B cell (primary cell): Measurements from ENCODE around the gene ARSA. TPM values are rescaled to one million over a fixed set of nuclear protein-coding genes. Genes with fewer than 3 reads are reported as not detected.

Experiments used
- ATAC-seq: fragments of 200-7000 bp; cut with Tn5 transposase; one replicate; pipeline ENCODE4 v1.10.0; 2021; ENCODE audit warnings: low read depth, mild to moderate bottlenecking, moderate number of reproducible peaks, moderate library complexity
- CTCF ChIA-PET: fragments of 350-600 bp; sonication (Branson Sonifier 250); formaldehyde crosslinking; loops from one replicate; lab custom pipeline; 2021; ENCODE audit warnings: antibody characterized with exemption, inconsistent platforms; lab: Charles Lee
- POLR2A ChIA-PET: fragments of 350-600 bp; sonication (Branson Sonifier 250); formaldehyde crosslinking; loops from one replicate; lab custom pipeline; 2021; ENCODE audit warnings: antibody characterized with exemption; lab: Charles Lee
- DNase-seq: peaks from one replicate; pipeline ENCODE4 v3.0.0; 2013
- H2AFZ ChIP-seq: 2 replicates; pipeline ENCODE4 v1.6.1; 2012; ENCODE audit warnings: mild to moderate bottlenecking, low read depth, low read length; ENCODE audit not compliant: insufficient read depth, poor library complexity, severe bottlenecking
- H3K27ac ChIP-seq, 2 donors: 1 replicate in 1 of 2; 2 replicates in 1 of 2; pipeline ENCODE4 v1.5.1; 2012 to 2013; ENCODE audit warnings: low read length in 2 of 2, mild to moderate bottlenecking in 2 of 2, moderate library complexity in 1 of 2
- H3K27me3 ChIP-seq, 4 experiments: fragments of 200-600 bp in 1 of 4; sonication (generic) in 1 of 4; replicated peaks in 1 of 4; 1 replicate in 2 of 4; 2 replicates in 2 of 4; pipeline versions ENCODE4 v1.6.1 to v1.7.0; 2013 to 2016; ENCODE audit warnings: low read length in 3 of 4, mild to moderate bottlenecking in 2 of 4, mixed read lengths in 1 of 4, moderate library complexity in 1 of 4; ENCODE audit not compliant: insufficient read depth in 4 of 4, control insufficient read depth in 3 of 4; ENCODE audit errors: control extremely low read depth in 1 of 4
- H3K36me3 ChIP-seq, 2 experiments: replicated peaks in 1 of 2; 1 replicate in 1 of 2; 2 replicates in 1 of 2; pipeline versions ENCODE4 v1.6.1 to v1.7.1; 2013; ENCODE audit warnings: low read length in 1 of 2; ENCODE audit not compliant: insufficient read depth in 2 of 2, control insufficient read depth in 1 of 2; ENCODE audit errors: control extremely low read depth in 1 of 2, extremely low read depth in 1 of 2
- H3K4me1 ChIP-seq, 2 donors: fragments of 200-600 bp in 1 of 2; sonication (generic) in 1 of 2; 1 replicate in 1 of 2; 2 replicates in 1 of 2; pipeline versions ENCODE4 v1.5.1 to v1.6.1; 2013 to 2017; ENCODE audit warnings: low read length in 2 of 2; ENCODE audit not compliant: control insufficient read depth in 2 of 2, insufficient read depth in 2 of 2
- H3K4me2 ChIP-seq: replicated peaks from 2 replicates; pipeline ENCODE3; 2012; ENCODE audit warnings: mild to moderate bottlenecking, low read depth, low read length; ENCODE audit not compliant: poor library complexity, severe bottlenecking
- H3K4me3 ChIP-seq, 5 experiments: fragments of 200-600 bp in 1 of 5; sonication (generic) in 1 of 5; 1 replicate in 3 of 5; 2 replicates in 2 of 5; pipeline versions ENCODE4 v1.5.1 to v1.7.0; 2011 to 2016; ENCODE audit warnings: low read length in 4 of 5, mild to moderate bottlenecking in 4 of 5, low read depth in 2 of 5, control low read depth in 1 of 5, moderate library complexity in 1 of 5; ENCODE audit not compliant: insufficient read depth in 1 of 5; ENCODE audit errors: control extremely low read depth in 1 of 5, extremely low read depth in 1 of 5
- H3K79me2 ChIP-seq: fragments of 200-600 bp; sonication (generic); one replicate; pipeline ENCODE4 v1.6.0; 2016; ENCODE audit warnings: low read length; ENCODE audit not compliant: control insufficient read depth, insufficient read depth
- H3K9ac ChIP-seq: fragments of 200-600 bp; sonication (generic); 2 replicates; pipeline ENCODE4 v1.6.1; 2017; ENCODE audit warnings: mild to moderate bottlenecking, low read length, moderate library complexity
- H3K9me3 ChIP-seq, 3 donors: one replicate each; pipeline versions ENCODE4 v1.6.1 to v1.7.1; 2013; ENCODE audit warnings: low read length in 2 of 3; ENCODE audit not compliant: control insufficient read depth in 2 of 3, insufficient read depth in 1 of 3; ENCODE audit errors: control extremely low read depth in 1 of 3
- H4K20me1 ChIP-seq: 2 replicates; pipeline ENCODE4 v1.6.0; 2012; ENCODE audit warnings: mild to moderate bottlenecking, low read length; ENCODE audit not compliant: insufficient read depth, control insufficient read depth, poor library complexity, severe bottlenecking
- H3K27ac Mint-ChIP-seq: one replicate; pipeline ENCODE4 v1.8.0; 2021; ENCODE audit warnings: mixed read lengths
- H3K27me3 Mint-ChIP-seq: one replicate; pipeline ENCODE4 v1.8.0; 2021; ENCODE audit warnings: mixed read lengths
- H3K4me1 Mint-ChIP-seq: one replicate; pipeline ENCODE4 v1.8.0; 2021; ENCODE audit warnings: mixed read lengths
- H3K4me3 Mint-ChIP-seq: one replicate; pipeline ENCODE4 v1.8.0; 2021; ENCODE audit warnings: mixed read lengths
- H3K9me3 Mint-ChIP-seq: one replicate; pipeline ENCODE4 v1.8.0; 2022; ENCODE audit warnings: mixed read lengths; ENCODE audit not compliant: insufficient read depth
- EZH2 ChIP-seq: IDR thresholded peaks from 2 replicates; pipeline ENCODE4 v1.6.1; 2012; ENCODE audit warnings: borderline replicate concordance, low read depth, mild to moderate bottlenecking, moderate library complexity, low read length; ENCODE audit not compliant: insufficient read depth, poor library complexity, severe bottlenecking
- WGBS: methylation state at CpG from one replicate; pipeline ENCODE4 v1.1.5; 2013; ENCODE audit warnings: missing lambda C conversion rate; ENCODE audit not compliant: insufficient coverage; 5-methylcytosine and 5-hydroxymethylcytosine counted together
- intact Hi-C: fragments of 100-400 bp; cut with micrococcal nuclease; formaldehyde crosslinking; loops from one replicate; pipeline ENCODE4 v1.10.0; 2022
- polyA plus RNA-seq: library from polyadenylated mRNA; depleted of rRNA; stranded (reverse); fragments of >200 nt; gene quantifications from 2 replicates; pipeline ENCODE4 v1.2.3, GENCODE V29; 2012
- total RNA-seq, 2 donors: library from RNA; stranded (reverse); fragments of 120-200 nt in 1 of 2; gene quantifications; 1 replicate in 1 of 2; 2 replicates in 1 of 2; pipeline versions ENCODE4 v1.2.3 to v1.2.4, GENCODE V29; 2013 to 2022
- TF ChIP-seq, protein P1 (sequence below): fragments of 200-600 bp; IDR thresholded peaks from one replicate; pipeline ENCODE4 v1.8.0; 2022; ENCODE audit warnings: antibody characterized with exemption, mild to moderate bottlenecking

ARSA gene
- total and polyA plus RNA-seq, 2 donors (not counting 1 experiment from before 2014, with no cell fraction given): 82.0 to 128 TPM

DNA sequence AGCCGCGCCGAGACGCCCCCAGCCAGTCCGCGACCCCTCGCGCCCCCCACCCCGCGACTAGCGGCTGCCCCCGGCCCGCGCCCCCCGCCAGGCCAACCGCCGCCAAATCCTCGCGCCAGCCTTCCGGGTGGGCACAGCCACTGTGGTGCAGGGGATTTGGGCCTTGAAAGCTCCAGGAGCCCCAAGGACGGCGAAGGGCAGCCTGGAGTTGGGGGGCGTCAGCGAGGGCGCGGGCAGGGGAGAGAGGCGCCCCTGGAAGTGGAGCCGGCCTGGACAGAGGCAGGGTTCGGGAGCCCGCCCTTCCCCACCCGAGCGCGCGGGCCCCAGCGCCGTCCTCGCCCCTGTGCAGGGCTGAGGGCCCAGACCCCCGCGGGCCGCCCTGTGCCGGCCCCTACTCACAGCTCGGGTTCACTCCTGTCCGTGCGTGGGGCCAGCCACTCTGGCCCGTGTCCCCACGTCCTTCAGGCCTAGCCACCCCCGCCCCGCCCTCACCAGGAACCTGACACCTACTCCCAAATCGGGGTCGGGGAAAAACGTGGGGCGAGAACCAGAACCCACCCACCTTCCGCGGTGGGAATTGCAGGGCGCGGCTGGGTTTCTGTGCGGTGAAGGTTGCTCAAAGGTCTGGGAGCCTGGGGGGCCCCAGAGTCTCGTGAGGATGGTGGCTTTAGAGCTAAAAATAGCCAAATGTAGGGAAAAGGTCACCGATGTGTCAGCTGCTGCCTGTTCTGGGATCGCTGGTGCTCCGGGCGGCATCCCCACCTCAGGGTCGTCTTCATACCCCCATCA, 49.8 kb downstream of the ARSA start, which contains the start of gene CPT1B:
Gene CPT1B (minus strand): TSS at position 441 of the 789 bp plus-strand sequence. CDS start 512 bp downstream, outside the sequence.
- no peak within 1 kb of the TSS for H3K4me3 Mint-ChIP-seq
- ATAC-seq (no peak), DNase-seq (no peak)
- Histone ChIP-seq H3K27me3 (no peaks in the 10 kb centered on the region), H4K20me1 (peaks cover 25% of the 10 kb centered on the region), H3K9me3 (no peaks in the 10 kb centered on the region), H3K36me3 (peaks cover 0 to 21% of the 10 kb centered on the region in 2 experiments), H3K27ac (no peak within 1 kb of the TSS), H3K4me1 (peaks cover 9 to 18% of the 10 kb centered on the region in 2 donors), H3K9ac (no peak within 1 kb of the TSS), H3K4me2 (no peak within 1 kb of the TSS), H2AFZ (no peak within 1 kb of the TSS), H3K4me3 (no peak within 1 kb of the TSS), H3K79me2 (peaks cover 12% of the 10 kb centered on the region)
- intact Hi-C loops: no loop called here
- ChIA-PET POLR2A (interaction anchor here (0.6 to 1.5 kb wide), 2 partner anchors 12 to 94 kb away, joined by 3 read pairs; no protein-coding TSS in a partner anchor), CTCF (interaction anchor here (1.0 kb wide), 2 partner anchors 53 to 70 kb away, joined by 3 read pairs; partner anchors contain the start of genes LMF2, NCAPH2 and SCO2)
- no peak within 1 kb of the TSS for H3K27ac Mint-ChIP-seq
- H3K4me1 Mint-ChIP-seq: peaks cover 23% of the 10 kb centered on the region
- H3K9me3 Mint-ChIP-seq: no peaks in the 10 kb centered on the region
- H3K27me3 Mint-ChIP-seq: no peaks in the 10 kb centered on the region
- TF ChIP-seq, protein P1, sequence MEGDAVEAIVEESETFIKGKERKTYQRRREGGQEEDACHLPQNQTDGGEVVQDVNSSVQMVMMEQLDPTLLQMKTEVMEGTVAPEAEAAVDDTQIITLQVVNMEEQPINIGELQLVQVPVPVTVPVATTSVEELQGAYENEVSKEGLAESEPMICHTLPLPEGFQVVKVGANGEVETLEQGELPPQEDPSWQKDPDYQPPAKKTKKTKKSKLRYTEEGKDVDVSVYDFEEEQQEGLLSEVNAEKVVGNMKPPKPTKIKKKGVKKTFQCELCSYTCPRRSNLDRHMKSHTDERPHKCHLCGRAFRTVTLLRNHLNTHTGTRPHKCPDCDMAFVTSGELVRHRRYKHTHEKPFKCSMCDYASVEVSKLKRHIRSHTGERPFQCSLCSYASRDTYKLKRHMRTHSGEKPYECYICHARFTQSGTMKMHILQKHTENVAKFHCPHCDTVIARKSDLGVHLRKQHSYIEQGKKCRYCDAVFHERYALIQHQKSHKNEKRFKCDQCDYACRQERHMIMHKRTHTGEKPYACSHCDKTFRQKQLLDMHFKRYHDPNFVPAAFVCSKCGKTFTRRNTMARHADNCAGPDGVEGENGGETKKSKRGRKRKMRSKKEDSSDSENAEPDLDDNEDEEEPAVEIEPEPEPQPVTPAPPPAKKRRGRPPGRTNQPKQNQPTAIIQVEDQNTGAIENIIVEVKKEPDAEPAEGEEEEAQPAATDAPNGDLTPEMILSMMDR: no peak
- no peak for TF ChIP-seq EZH2
- WGBS: 51% methylated on average over 41 of the region's 63 CpGs

DNA sequence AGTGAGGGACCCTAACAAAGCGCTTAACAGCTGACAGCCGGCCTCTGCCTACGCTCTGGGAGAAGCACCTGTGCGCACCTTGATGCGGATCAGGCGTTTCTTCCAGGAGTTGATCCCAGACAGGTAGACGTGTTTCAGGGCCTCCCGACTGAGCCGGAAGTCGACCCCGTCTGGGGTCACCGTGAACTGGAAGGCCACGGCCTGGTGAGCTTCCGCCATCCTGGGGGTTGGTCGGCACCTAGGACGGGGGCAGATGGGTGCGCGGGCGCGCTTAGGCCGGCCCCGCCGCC, 50.3 kb downstream of the ARSA start:
- Histone ChIP-seq H3K36me3 (peaks cover 0 to 21% of the 10 kb centered on the region in 2 experiments), H4K20me1 (peaks cover 25% of the 10 kb centered on the region), H3K79me2 (peaks cover 12% of the 10 kb centered on the region), H2AFZ (no peak overlapping the region), H3K27me3 (no peaks in the 10 kb centered on the region), H3K9ac (no peak overlapping the region), H3K9me3 (no peaks in the 10 kb centered on the region), H3K27ac (no peak overlapping the region), H3K4me2 (no peak overlapping the region), H3K4me3 (no peak overlapping the region), H3K4me1 (peaks cover 9 to 18% of the 10 kb centered on the region in 2 donors)
- Mint-ChIP-seq H3K27ac (no peak overlapping the region), H3K4me1 (peaks cover 20% of the 10 kb centered on the region), H3K27me3 (no peaks in the 10 kb centered on the region), H3K9me3 (no peaks in the 10 kb centered on the region), H3K4me3 (no peak overlapping the region)
- TF ChIP-seq EZH2: no peak
- intact Hi-C loops: no loop called here
- no peak for DNase-seq
- ATAC-seq: no peak
- 69% methylated on average over 23 of the region's 23 CpGs for WGBS
- ChIA-PET POLR2A (interaction anchor here (1.5 kb wide), 1 partner anchor 12 kb away, joined by 3 read pairs; no protein-coding TSS in a partner anchor), CTCF (interaction anchor here (1.0 to 1.4 kb wide), 3 partner anchors 15 to 52 kb away, joined by 3 to 4 read pairs (median 3); partner anchors contain the start of genes SCO2 and SYCE3)
